ENCODE measurements around the gene GRK4. TPM values are rescaled to one million over a fixed set of nuclear protein-coding genes. Genes with fewer than 3 reads are reported as not detected.

Gene GRK4
- polyA plus RNA-seq, 1 of the 3 experiments (the other 2 are of a cell fraction) = 2.7 TPM

GRCh38 chr4:3022112-3022511 lies 58.7 kb downstream of the GRK4 start:
- POLR2A ChIA-PET = no interaction called here
- Histone ChIP-seq H3K36me3 (replicated peaks in 1 of 2; ENCODE audit: control insufficient read depth in 1 of 2, insufficient read depth in 2 of 2, low read length in 1 of 2) (no peaks in the 10 kb centered on the region), H3F3A (replicated peaks; ENCODE audit: insufficient read depth) (no peaks in the 10 kb centered on the region), H3K4me3 (ENCODE audit: low read depth in 2 of 2, low read length in 1 of 2) (no peak overlapping the region), H2AFZ (ENCODE audit: low read depth) (no peak overlapping the region), H4K20me1 (ENCODE audit: insufficient read depth) (no peaks in the 10 kb centered on the region), H3K9me2 (no peaks in the 10 kb centered on the region), H3K27ac (ENCODE audit: low read depth in 2 of 2, low read length in 1 of 2) (no peak overlapping the region), H3K9ac (no peak overlapping the region), H3K79me2 (ENCODE audit: insufficient read depth) (no peaks in the 10 kb centered on the region), H3K9me3 (no peaks in the 10 kb centered on the region), H3K27me3 (ENCODE audit: insufficient read depth) (no peaks in the 10 kb centered on the region), H3K4me2 (no peak overlapping the region), H3K4me1 (ENCODE audit: control insufficient read depth in 1 of 2, insufficient read depth in 2 of 2, low read depth in 1 of 2, low read length in 1 of 2) (peaks cover 0 to 4% of the 10 kb centered on the region in 2 experiments; a peak in 1 of 4 replicates)
- DNase-seq = no peak
- CTCF ChIA-PET = interaction anchor here (1.0 to 1.7 kb wide), 4 partner anchors 10 to 44 kb away, joined by 3 to 7 read pairs (median 4); no protein-coding TSS in a partner anchor
- TF ChIP-seq FOXM1 (IDR thresholded peaks at IDR 0.05; ENCODE audit: low read depth) (no peak), POLR2AphosphoS5 (IDR thresholded peaks at IDR 0.05; ENCODE audit: low read depth, low read length) (no peak), TCF12 (IDR thresholded peaks at IDR 0.05) (no peak), RXRA (IDR thresholded peaks at IDR 0.05; ENCODE audit: borderline replicate concordance, low read depth) (no peak), USF1 (IDR thresholded peaks at IDR 0.05; ENCODE audit: borderline replicate concordance, low read depth) (no peak), EZH2phosphoT487 (IDR thresholded peaks at IDR 0.05; ENCODE audit: borderline replicate concordance, low read depth) (no peak), RAD21 (IDR thresholded peaks at IDR 0.05; ENCODE audit: low read length) (no peak)
- 71% methylated on average over 8 of the region's 8 CpGs for WGBS (ENCODE audit: low lambda C conversion rate)

GRCh38 chr4:3022651-3023050 lies 59.3 kb downstream of the GRK4 start:
- H3K79me2 ChIP-seq (ENCODE audit: insufficient read depth) = no peaks in the 10 kb centered on the region
- ChIA-PET CTCF (interaction anchor here (1.0 to 1.5 kb wide), 2 partner anchors 9 to 14 kb away, joined by 3 to 4 read pairs; no protein-coding TSS in a partner anchor), POLR2A (no interaction called here)
- H3K9ac ChIP-seq = no peak overlapping the region
- no peaks in the 10 kb centered on the region for H3K9me3 ChIP-seq
- no peaks in the 10 kb centered on the region for H3K4me1 ChIP-seq (ENCODE audit: control insufficient read depth in 1 of 2, insufficient read depth in 2 of 2, low read depth in 1 of 2, low read length in 1 of 2)
- H3F3A ChIP-seq (replicated peaks; ENCODE audit: insufficient read depth) = no peaks in the 10 kb centered on the region
- H4K20me1 ChIP-seq (ENCODE audit: insufficient read depth) = no peaks in the 10 kb centered on the region
- H3K36me3 ChIP-seq (replicated peaks in 1 of 2; ENCODE audit: control insufficient read depth in 1 of 2, insufficient read depth in 2 of 2, low read length in 1 of 2) = no peaks in the 10 kb centered on the region
- H3K27ac ChIP-seq (ENCODE audit: low read depth in 2 of 2, low read length in 1 of 2) = no peak overlapping the region
- TF ChIP-seq MAX (IDR thresholded peaks at IDR 0.05; ENCODE audit: low read depth) = no peak
- no peak for TF ChIP-seq ELF1 (IDR thresholded peaks at IDR 0.05)
- TF ChIP-seq PBX3 (IDR thresholded peaks at IDR 0.05) = no peak
- TF ChIP-seq FOXM1 (IDR thresholded peaks at IDR 0.05; ENCODE audit: low read depth) = no peak
- no peak for TF ChIP-seq USF1 (IDR thresholded peaks at IDR 0.05; ENCODE audit: borderline replicate concordance, low read depth)
- no peak for TF ChIP-seq POLR2AphosphoS5 (IDR thresholded peaks at IDR 0.05; ENCODE audit: low read depth, low read length)
- H3K9me2 ChIP-seq = no peaks in the 10 kb centered on the region
- H3K27me3 ChIP-seq (ENCODE audit: insufficient read depth) = no peaks in the 10 kb centered on the region
- 41% methylated on average over 3 of the region's 3 CpGs for WGBS (ENCODE audit: low lambda C conversion rate)
- no peak overlapping the region for H3K4me2 ChIP-seq
- no peak for DNase-seq
- H2AFZ ChIP-seq (ENCODE audit: low read depth) = no peak overlapping the region
- H3K4me3 ChIP-seq (ENCODE audit: low read depth in 2 of 2, low read length in 1 of 2) = no peak overlapping the region
